IMR-90 (cell line): Measurements from ENCODE around the gene PIGC. TPM values are rescaled to one million over a fixed set of nuclear protein-coding genes. Genes with fewer than 3 reads are reported as not detected.

ENCODE experiments used
- ATAC-seq: fragments of 200-7000 bp; cut with Tn5 transposase; 2 replicates; pipeline ENCODE4 v1.9.1; 2020; ENCODE audit warnings: low read depth, mild to moderate bottlenecking, moderate library complexity
- BruUV-seq: library from RNA; stranded (reverse); fragments of 400-500 nt; replicated peaks from 2 replicates; lab custom pipeline; 2021; lab: Mats Ljungman, UMichigan
- CTCF ChIA-PET: fragments of 300-600 bp; formaldehyde crosslinking; extraction: SDS; loops from one replicate; lab custom pipeline; 2021; ENCODE audit warnings: antibody characterized with exemption; lab: Yijun Ruan, JAX
- POLR2A ChIA-PET: fragments of 300-600 bp; sonication (Branson Sonifier 250); formaldehyde crosslinking; loops from one replicate; lab custom pipeline; 2022; ENCODE audit warnings: antibody characterized with exemption; ENCODE audit not compliant: unreplicated experiment; lab: Charles Lee
- DNase-seq: peaks from one replicate; pipeline ENCODE4 v3.0.0; 2013
- H2AFZ ChIP-seq: replicated peaks from 2 replicates; pipeline ENCODE3; 2013; ENCODE audit warnings: low read length, mild to moderate bottlenecking; ENCODE audit not compliant: poor library complexity
- H2AK5ac ChIP-seq: 2 replicates; pipeline ENCODE4 v1.6.1; 2013; ENCODE audit warnings: low read depth, low read length, inconsistent platforms
- H2AK9ac ChIP-seq: replicated peaks from 2 replicates; pipeline ENCODE3; 2013; ENCODE audit warnings: mild to moderate bottlenecking, low read depth, low read length, moderate library complexity; ENCODE audit not compliant: poor library complexity
- H2BK120ac ChIP-seq: 2 replicates; pipeline ENCODE4 v1.6.1; 2013; ENCODE audit warnings: low read depth, low read length, inconsistent platforms
- H2BK15ac ChIP-seq: 3 replicates; pipeline ENCODE4 v1.6.1; 2013; ENCODE audit warnings: low read depth, low read length, inconsistent platforms
- H2BK20ac ChIP-seq: 2 replicates; pipeline ENCODE4 v1.6.1; 2013; ENCODE audit warnings: low read depth, mild to moderate bottlenecking, inconsistent platforms, low read length, moderate library complexity
- H2BK5ac ChIP-seq: 2 replicates; pipeline ENCODE4 v1.6.1; 2013; ENCODE audit warnings: mild to moderate bottlenecking, low read depth, low read length, inconsistent platforms; ENCODE audit not compliant: poor library complexity, severe bottlenecking
- H3K14ac ChIP-seq: replicated peaks from 2 replicates; pipeline ENCODE4 v1.6.1; 2013; ENCODE audit warnings: low read depth, low read length, inconsistent platforms
- H3K18ac ChIP-seq: 2 replicates; pipeline ENCODE4 v1.6.1; 2013; ENCODE audit warnings: low read depth, low read length, control low read depth
- H3K23ac ChIP-seq: 2 replicates; pipeline ENCODE4 v1.6.1; 2013; ENCODE audit warnings: low read depth, low read length, inconsistent platforms
- H3K27ac ChIP-seq: 2 replicates; pipeline ENCODE4 v1.5.1; 2013; ENCODE audit warnings: mild to moderate bottlenecking, control low read depth, low read length; ENCODE audit not compliant: insufficient read depth
- H3K27me3 ChIP-seq: 2 replicates; pipeline ENCODE4 v1.6.1; 2013; ENCODE audit warnings: low read length; ENCODE audit not compliant: control insufficient read depth, insufficient read depth
- H3K36me3 ChIP-seq: 2 replicates; pipeline ENCODE4 v1.6.1; 2013; ENCODE audit warnings: low read length, mixed read lengths; ENCODE audit not compliant: control insufficient read depth, insufficient read depth
- H3K4ac ChIP-seq: 2 replicates; pipeline ENCODE4 v1.6.1; 2013; ENCODE audit warnings: low read depth, low read length, inconsistent platforms
- H3K4me1 ChIP-seq: 2 replicates; pipeline ENCODE4 v1.6.1; 2013; ENCODE audit warnings: low read length, mixed read lengths; ENCODE audit not compliant: control insufficient read depth, insufficient read depth
- H3K4me2 ChIP-seq: 2 replicates; pipeline ENCODE4 v1.6.1; 2013; ENCODE audit warnings: low read depth, mild to moderate bottlenecking, control low read depth, low read length, moderate library complexity
- H3K4me3 ChIP-seq: 2 replicates; pipeline ENCODE4 v1.5.1; 2013; ENCODE audit warnings: low read depth, mild to moderate bottlenecking, control low read depth, low read length, moderate library complexity; ENCODE audit not compliant: insufficient read depth
- H3K56ac ChIP-seq: 2 replicates; pipeline ENCODE4 v1.6.1; 2013; ENCODE audit warnings: low read length, inconsistent platforms; ENCODE audit not compliant: insufficient read depth; ENCODE audit errors: extremely low read depth
- H3K79me1 ChIP-seq, 2 experiments: 2 replicates each; pipeline ENCODE4 v1.6.1; 2013; ENCODE audit warnings: low read length in 2 of 2, inconsistent platforms in 1 of 2, low read depth in 1 of 2
- H3K9ac ChIP-seq: 2 replicates; pipeline ENCODE4 v1.6.1; 2013; ENCODE audit warnings: low read depth, low read length, control low read depth
- H3K9me1 ChIP-seq: 2 replicates; pipeline ENCODE4 v1.6.1; 2013; ENCODE audit warnings: low read length, inconsistent platforms; ENCODE audit not compliant: insufficient read depth
- H3K9me3 ChIP-seq: 2 replicates; pipeline ENCODE4 v1.6.1; 2013; ENCODE audit warnings: low read length; ENCODE audit not compliant: control insufficient read depth, insufficient read depth
- H4K20me1 ChIP-seq: 2 replicates; pipeline ENCODE4 v1.6.1; 2013; ENCODE audit warnings: low read length, inconsistent platforms; ENCODE audit not compliant: insufficient read depth
- H4K5ac ChIP-seq: 2 replicates; pipeline ENCODE4 v1.6.1; 2013; ENCODE audit warnings: mild to moderate bottlenecking, low read depth, low read length, control low read depth
- H4K8ac ChIP-seq, 2 experiments: 2 replicates each; pipeline ENCODE4 v1.6.1; 2013; ENCODE audit warnings: low read depth in 2 of 2, low read length in 2 of 2, control low read depth in 1 of 2, inconsistent platforms in 1 of 2
- H4K91ac ChIP-seq: 2 replicates; pipeline ENCODE4 v1.6.1; 2013; ENCODE audit warnings: low read depth, low read length, inconsistent platforms; ENCODE audit not compliant: insufficient read depth
- CHD1 ChIP-seq: IDR thresholded peaks from 2 replicates; pipeline ENCODE4 v1.6.1; 2012; ENCODE audit warnings: low read depth, low read length, improper control_type of control experiment
- CTCF ChIP-seq: conservative IDR thresholded peaks from 2 replicates; pipeline ENCODE4 v1.5.1; 2012; ENCODE audit warnings: mild to moderate bottlenecking, low read depth, low read length, improper control_type of control experiment
- ELK1 ChIP-seq: fragments of 150-350 bp; IDR thresholded peaks from 2 replicates; pipeline ENCODE4 v1.6.1; 2016; ENCODE audit warnings: low read depth, mild to moderate bottlenecking, low read length, moderate library complexity, borderline replicate concordance
- FOS ChIP-seq: fragments of 150-350 bp; IDR thresholded peaks from 2 replicates; pipeline ENCODE4 v1.6.1; 2016; ENCODE audit warnings: low read depth, low read length
- MAFK ChIP-seq: IDR thresholded peaks from 2 replicates; pipeline ENCODE4 v1.6.1; 2012; ENCODE audit warnings: low read depth, low read length, improper control_type of control experiment
- MXI1 ChIP-seq: IDR thresholded peaks from 2 replicates; pipeline ENCODE4 v1.6.1; 2012; ENCODE audit warnings: low read depth, mild to moderate bottlenecking, low read length, moderate library complexity, borderline replicate concordance
- NFE2L2 ChIP-seq: fragments of 150-350 bp; IDR thresholded peaks from 2 replicates; pipeline ENCODE4 v1.6.1; 2016; ENCODE audit warnings: low read depth, mild to moderate bottlenecking, low read length
- POLR2A ChIP-seq: IDR thresholded peaks from 2 replicates; pipeline ENCODE4 v1.6.1; 2012; ENCODE audit warnings: mild to moderate bottlenecking, low read depth, low read length
- RAD21 ChIP-seq: IDR thresholded peaks from 2 replicates; pipeline ENCODE4 v1.6.1; 2012; ENCODE audit warnings: low read length, improper control_type of control experiment
- USF2 ChIP-seq: fragments of 150-350 bp; IDR thresholded peaks from 2 replicates; pipeline ENCODE4 v1.6.1; 2017; ENCODE audit warnings: mild to moderate bottlenecking, antibody characterized with exemption, low read length, low read depth
- WGBS, 2 experiments: methylation state at CpG; one replicate each; pipeline versions ENCODE4 v1.1.5 to v1.1.7; 2013; ENCODE audit warnings: missing lambda C conversion rate in 2 of 2; ENCODE audit not compliant: insufficient read length in 1 of 2; ENCODE audit errors: extremely low coverage in 2 of 2; 5-methylcytosine and 5-hydroxymethylcytosine counted together
- dilution Hi-C: fragments of 300-500 bp; cut with HindIII; formaldehyde crosslinking; loops from one replicate; pipeline ENCODE4 v1.14.3; 2018; ENCODE audit warnings: low sequenced_read_pairs; ENCODE audit not compliant: unreplicated experiment
- in situ Hi-C: fragments of 300-500 bp; cut with MboI; formaldehyde crosslinking; loops from 3 replicates; pipeline ENCODE4 v1.14.3; 2019; ENCODE audit warnings: low sequenced_read_pairs, inconsistent platforms, mixed read lengths
- intact Hi-C: fragments of 100-400 bp; cut with micrococcal nuclease; formaldehyde crosslinking; loops from 2 replicates; pipeline ENCODE4 v1.10.0; 2022
- polyA plus RNA-seq, 3 experiments: library from polyadenylated mRNA; depleted of rRNA; stranded (reverse); fragments of >200 nt; gene quantifications; 2 replicates each; pipeline ENCODE4 v1.2.3, GENCODE V29; 2012; ENCODE audit warnings: low replicate concordance in 1 of 3
- total RNA-seq: library from RNA; depleted of rRNA; stranded (reverse); fragments of >200 nt; gene quantifications from 2 replicates; pipeline ENCODE4 v1.2.3, GENCODE V29; 2012

The PIGC gene
- total and polyA plus RNA-seq, 2 of the 4 experiments (the other 2 are of a cell fraction), result 14.9 to 15.8 TPM

- TF ChIP-seq ELK1, result no peak
- TF ChIP-seq USF2, result no peak
Observed at GRCh38 chr1:172397633-172398032, 46.2 kb downstream of the PIGC start (continued).

- DNase-seq, result peak; percentile 75
- ChIA-PET CTCF (no interaction called here), POLR2A (no interaction called here)
- in situ Hi-C loops (loop anchor here (10.0 kb wide), 1 partner anchor 252 kb away; no protein-coding TSS in a partner anchor), dilution Hi-C loops (no loop called here), intact Hi-C loops (loop anchor here (5.0 kb wide), 2 partner anchors 125 to 140 kb away; no protein-coding TSS in a partner anchor)
- WGBS, 2 experiments, result no CpG with 5 or more reads among the region's 3 CpGs
- Histone ChIP-seq H4K5ac (no peak overlapping the region), H3K4me3 (no peak overlapping the region), H2BK5ac (no peak overlapping the region), H2BK15ac (no peak overlapping the region), H2BK120ac (no peak overlapping the region), H3K79me1 (no peaks in the 10 kb centered on the region), H3K56ac (no peak overlapping the region), H3K9ac (no peak overlapping the region), H3K23ac (no peak overlapping the region), H3K9me1 (no peaks in the 10 kb centered on the region), H4K8ac (no peak overlapping the region), H3K4me2 (no peak overlapping the region), H2AFZ (no peak overlapping the region), H3K18ac (no peak overlapping the region), H3K4ac (no peak overlapping the region), H2AK9ac (no peak overlapping the region), H3K14ac (no peak overlapping the region), H3K27ac (no peak overlapping the region), H2AK5ac (no peak overlapping the region), H3K9me3 (no peaks in the 10 kb centered on the region), H4K20me1 (no peaks in the 10 kb centered on the region), H3K36me3 (no peaks in the 10 kb centered on the region), H2BK20ac (no peak overlapping the region), H4K91ac (no peak overlapping the region), H3K4me1 (peaks cover 4% of the 10 kb centered on the region), H3K27me3 (no peaks in the 10 kb centered on the region)
- TF ChIP-seq FOS, result peak; percentile 52; the same call in 1 of the 2 replicates
- no peak for TF ChIP-seq CTCF
- no peak for TF ChIP-seq MXI1
- no peak for TF ChIP-seq POLR2A
- TF ChIP-seq RAD21, result no peak
- TF ChIP-seq MAFK, result no peak
- TF ChIP-seq NFE2L2, result no peak
- TF ChIP-seq CHD1, result no peak
- ATAC-seq, result no peak
- BruUV-seq, result no TSS peak
Observed at GRCh38 chr1:172397221-172397620, 46.6 kb downstream of the PIGC start.
